ENCODE data around the gene DISP1.

- TF ChIP-seq, protein P1, sequence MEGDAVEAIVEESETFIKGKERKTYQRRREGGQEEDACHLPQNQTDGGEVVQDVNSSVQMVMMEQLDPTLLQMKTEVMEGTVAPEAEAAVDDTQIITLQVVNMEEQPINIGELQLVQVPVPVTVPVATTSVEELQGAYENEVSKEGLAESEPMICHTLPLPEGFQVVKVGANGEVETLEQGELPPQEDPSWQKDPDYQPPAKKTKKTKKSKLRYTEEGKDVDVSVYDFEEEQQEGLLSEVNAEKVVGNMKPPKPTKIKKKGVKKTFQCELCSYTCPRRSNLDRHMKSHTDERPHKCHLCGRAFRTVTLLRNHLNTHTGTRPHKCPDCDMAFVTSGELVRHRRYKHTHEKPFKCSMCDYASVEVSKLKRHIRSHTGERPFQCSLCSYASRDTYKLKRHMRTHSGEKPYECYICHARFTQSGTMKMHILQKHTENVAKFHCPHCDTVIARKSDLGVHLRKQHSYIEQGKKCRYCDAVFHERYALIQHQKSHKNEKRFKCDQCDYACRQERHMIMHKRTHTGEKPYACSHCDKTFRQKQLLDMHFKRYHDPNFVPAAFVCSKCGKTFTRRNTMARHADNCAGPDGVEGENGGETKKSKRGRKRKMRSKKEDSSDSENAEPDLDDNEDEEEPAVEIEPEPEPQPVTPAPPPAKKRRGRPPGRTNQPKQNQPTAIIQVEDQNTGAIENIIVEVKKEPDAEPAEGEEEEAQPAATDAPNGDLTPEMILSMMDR (conservative IDR thresholded peaks at IDR 0.05), result no peak
- TF ChIP-seq EZH2 (IDR thresholded peaks at IDR 0.05; ENCODE audit: low read depth), result no peak
Measured at GRCh38 chr1:222821239-222821638, 6.4 kb downstream of the DISP1 start.

Data from PC-9 (cell line).